GM18907 (cell line): ENCODE results near the gene TMX1.

Experiments used
- ATAC-seq: cut with Tn5 transposase; IDR thresholded peaks from one replicate; pipeline ENCODE4 v1.9.1; 2021; ENCODE audit warnings: mild to moderate bottlenecking, moderate library complexity; ENCODE audit not compliant: unreplicated experiment

TMX1 gene

DNA sequence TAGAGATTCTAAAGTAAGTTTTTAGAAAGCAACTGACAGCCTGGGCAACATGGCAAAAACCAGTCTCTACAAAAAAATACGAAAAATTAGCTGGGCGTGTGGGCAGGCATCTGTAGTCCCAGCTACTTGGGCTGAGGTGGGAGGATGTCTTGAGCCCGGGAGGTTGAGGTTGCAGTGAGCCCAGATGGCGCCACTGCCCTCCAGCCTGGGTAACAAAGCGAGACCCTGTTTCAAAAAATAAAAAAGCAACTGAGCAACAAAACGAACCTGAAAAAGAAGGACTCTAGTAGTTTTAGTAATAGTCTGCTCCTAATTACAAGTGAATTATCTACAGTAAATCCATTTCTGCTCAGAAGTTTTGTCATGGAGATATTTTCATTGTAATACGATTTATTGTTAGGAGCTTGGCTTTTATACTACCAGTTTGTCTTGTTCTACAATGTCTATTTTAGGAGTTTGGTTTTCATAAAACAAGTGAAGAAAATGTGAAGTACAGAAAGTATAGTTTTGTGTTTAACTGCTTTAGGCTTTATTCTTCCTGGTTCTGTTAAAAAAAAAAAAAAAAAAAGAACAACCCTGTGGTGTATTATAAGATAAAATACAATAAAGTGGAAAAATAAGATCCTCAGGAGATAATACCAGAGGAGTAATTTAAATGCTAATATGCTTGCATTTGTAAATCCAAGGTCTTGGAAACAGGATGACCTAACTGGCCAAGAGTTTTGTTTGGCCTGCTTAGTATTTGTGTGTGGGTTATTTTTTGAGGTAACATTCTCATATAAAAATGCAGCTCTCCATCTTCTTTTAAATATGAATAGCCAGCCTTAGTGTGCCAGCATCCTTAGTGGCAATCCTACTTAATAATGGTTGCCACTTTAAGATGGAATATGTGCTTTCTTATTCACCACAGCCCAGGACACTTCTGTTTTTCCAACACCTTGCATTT is 2.8 kb downstream of the TMX1 start:
- ATAC-seq = no peak

DNA sequence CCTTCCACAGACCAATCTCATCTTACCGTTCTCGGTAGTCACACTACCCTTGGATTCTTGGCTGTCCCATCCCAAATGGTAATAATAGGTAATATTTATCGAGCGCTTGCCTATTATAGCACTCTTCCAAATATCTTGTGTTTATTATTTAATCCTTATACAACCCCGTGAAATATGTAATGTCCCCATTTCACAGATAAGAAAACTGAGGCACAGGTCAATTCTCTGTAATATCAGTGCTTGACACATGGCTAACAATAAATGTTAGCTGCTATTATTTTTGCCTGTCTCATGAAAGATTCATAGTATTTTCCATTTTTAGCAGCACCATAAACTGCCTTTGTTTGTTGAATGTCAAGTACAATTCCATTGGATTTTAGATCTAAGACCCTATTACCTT is 4.5 kb downstream of the TMX1 start:
- ATAC-seq = no peak

DNA sequence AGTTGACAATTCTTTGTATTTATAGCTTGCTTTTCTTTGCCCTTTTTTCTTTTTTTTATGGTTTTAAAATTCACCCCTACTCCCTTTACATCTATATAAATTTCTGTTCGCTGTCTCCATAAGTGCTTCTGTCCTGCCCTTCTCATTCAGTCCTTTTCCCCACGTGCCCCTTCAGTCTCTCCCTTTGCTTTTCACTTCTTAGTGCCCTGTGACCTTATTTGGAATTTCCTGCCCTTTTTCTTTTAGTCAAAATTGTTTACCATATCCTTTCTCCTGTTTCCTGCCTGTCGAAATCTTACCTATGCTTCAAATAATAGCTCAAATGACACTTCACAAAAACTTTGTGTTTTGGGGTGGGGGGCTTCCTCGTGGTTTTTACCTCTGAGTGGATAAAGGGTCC is 6.0 kb downstream of the TMX1 start:
- ATAC-seq = no peak

DNA sequence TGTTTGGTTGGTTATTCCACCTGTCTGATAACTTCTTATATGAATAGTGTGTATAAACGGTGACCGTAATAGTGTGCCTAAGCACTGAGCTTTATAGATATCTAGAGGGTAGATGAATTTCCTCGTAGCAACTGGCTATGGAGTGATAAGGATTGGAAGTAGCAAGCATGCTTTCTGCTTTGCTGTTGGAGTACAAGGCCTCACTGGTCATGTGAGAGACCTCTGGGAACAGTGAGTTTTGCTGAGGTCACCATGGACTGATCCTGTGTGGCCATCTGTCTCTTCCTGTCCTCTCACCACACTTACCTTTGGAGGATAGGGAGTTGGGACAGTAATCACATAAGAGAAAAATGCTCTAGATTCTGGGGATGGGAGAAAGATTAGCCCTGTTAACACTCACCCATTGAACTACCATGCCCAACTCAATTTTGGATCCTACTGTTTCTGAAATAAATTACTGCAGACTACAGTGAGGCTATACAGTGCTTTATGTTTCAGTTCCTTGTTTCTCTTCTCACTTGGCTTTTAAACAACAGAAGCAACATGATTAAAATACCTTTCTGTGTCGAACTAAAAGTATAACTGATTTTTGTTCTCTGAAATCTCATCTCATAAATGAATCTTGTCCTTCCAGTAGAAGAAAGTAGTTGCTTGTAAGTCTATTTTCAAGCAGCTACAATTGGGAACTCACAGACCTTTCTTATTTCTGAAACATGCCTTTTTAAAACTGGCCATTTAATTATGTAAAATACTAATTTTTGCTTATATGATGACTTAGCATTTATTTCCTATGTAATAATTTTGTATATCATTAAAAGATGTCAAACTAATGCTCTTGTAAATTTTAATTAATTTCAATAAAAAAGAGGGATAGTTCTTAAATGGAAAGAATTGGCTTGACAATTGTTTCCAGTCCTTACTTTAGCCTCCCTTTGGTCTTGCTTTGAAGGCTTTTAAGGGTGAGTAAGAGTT is 8.3 kb downstream of the TMX1 start:
- peak; percentile 67 for ATAC-seq

DNA sequence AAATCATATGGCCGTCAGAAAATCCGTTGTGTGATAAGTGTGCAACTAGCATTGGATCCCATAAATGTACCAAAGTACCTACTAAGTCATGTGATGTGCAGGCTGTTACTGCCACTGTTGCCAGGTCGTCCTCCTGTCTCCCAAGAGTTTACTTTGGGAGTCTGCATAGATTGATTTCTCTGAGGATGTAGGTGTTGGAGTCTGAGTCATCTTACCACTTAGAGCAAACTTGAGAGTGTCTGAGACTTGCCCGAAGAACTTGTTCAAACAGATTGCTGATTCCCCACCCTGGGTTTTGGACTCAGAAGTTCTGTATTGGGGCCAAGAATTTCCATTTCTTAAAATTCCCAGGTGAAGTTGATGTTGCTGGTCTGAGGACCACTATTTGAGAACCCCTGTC is 11.4 kb downstream of the TMX1 start:
- no peak for ATAC-seq

DNA sequence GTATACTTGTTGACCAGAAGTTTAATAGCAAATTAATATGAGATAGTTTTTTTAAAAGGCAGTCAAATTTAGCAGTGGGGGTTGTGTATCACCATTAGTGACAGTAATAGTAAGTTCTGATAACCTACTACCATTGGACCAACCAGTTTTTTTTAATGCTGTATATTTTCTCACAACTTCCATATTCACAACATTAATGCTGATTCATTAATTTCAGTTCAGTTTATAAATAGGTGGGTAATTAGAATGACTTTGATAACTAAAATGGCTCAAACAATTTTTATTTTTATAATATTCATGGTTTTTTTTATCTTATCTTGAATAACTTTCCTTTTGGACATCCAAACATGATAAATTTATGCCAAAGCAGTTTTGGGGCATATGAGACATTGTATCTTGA is 13.8 kb downstream of the TMX1 start:
- no peak for ATAC-seq

DNA sequence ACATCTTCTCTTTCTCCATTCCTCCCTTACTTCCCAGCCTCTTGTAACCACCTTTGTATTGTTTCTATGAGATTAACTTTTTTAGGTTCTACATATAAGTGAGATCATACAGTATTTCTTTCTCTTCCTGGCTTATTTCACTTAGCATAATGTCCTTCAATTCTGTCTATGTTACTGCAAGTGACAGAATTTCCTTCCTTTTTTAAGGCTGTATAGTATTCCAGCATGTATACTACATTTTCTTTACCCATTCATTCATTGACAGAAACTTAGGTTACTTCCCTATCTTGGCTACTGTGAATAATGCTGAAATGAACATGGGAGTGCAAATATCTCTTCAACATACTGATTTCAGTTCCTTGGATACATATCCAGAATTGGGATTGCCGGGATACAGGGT is 18.2 kb downstream of the TMX1 start:
- no peak for ATAC-seq

DNA sequence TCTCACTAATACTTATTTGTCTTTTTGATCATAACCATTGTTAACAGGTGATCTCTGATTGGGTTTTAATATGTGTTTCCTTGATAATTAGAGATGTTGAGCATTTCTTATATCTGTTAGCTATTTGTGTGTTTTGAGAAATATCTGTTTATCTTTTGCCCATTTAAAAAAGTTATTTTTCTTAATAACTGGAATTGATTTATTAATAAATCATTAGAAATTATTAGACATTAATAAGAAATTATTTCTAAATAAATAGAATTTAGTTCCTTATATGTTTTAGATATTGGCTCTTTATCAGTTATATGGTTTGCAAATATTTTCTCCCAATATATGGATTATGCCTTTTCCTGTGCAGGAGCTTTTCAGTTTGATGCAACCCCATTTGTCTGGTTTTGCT is 18.7 kb downstream of the TMX1 start:
- ATAC-seq = no peak

DNA sequence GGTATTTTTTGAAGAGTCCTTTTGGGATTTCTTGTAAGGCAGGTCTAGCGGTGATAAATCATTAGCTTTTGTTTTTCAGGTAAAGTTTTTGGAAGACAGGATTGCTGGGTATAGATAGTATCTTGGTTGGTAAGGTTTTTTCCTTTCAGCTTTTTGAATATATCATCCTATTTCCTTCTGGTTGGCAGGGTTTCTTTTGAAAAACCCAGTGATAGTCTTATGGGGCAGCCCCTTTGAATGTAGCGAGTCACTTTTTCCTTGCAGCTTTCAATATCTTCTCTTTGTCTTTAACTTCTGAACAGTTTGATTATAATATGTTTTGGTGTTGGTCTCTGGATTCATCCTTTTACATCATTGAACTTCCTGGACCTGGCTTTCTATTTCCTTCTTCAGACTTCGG is 20.2 kb downstream of the TMX1 start:
- no peak for ATAC-seq

DNA sequence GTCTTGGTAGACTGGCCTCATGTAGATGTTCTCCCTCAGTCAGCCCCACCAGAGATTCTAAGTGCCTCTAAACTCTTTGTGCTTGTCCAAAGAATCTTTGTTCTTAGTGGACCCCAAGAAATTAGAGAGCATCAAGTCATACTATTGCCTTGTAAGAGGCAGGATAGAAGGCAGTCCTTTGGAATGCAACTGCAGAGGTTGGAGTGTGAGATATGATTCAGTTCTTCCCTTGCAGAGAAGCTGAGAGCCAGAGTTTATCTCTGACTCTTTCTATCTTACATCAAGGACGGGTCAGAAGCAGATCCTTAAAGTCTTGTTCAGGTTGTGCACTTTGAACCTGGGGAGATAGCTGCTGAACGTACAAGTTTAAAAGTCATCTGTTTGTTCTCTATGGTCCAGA is 21.1 kb downstream of the TMX1 start:
- ATAC-seq = no peak

DNA sequence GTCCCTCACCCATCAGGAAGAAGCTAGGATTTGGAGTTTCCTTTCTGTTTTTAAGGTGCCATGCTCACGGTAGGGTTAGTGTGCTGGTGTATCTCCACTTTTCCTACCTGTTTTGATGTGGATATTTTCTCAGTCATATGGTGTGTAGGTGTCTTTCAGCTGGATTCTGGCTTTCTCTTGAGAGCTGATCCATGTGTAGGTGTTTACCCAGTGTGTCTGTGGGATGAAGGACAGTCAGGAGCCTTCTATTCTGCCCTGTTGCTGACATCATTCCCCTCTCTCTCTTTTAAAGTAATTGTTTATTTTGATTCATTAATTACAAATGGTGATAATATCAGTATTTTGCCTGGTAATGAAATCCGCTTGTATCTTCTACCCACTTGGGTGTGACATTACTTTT is 22.8 kb downstream of the TMX1 start:
- no peak for ATAC-seq

DNA sequence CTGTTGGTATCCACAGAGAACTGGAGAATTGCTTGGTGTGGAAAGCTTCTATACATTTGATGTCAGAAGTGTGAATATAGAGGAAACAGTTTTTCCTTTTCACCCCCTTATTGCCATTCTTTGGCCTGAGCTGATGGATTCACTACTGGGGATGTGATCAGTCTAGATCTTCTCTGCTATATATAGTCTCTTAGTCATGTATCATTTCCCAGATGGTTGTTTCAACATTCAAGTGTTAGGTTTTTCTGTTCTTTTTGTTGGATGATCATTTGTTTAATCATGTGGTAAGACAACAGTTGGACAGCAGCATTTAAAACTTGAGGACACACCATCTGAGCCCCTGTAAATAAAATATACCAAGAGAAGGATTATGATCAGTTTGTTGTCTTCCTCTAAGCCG is 29.6 kb downstream of the TMX1 start:
- no peak for ATAC-seq

DNA sequence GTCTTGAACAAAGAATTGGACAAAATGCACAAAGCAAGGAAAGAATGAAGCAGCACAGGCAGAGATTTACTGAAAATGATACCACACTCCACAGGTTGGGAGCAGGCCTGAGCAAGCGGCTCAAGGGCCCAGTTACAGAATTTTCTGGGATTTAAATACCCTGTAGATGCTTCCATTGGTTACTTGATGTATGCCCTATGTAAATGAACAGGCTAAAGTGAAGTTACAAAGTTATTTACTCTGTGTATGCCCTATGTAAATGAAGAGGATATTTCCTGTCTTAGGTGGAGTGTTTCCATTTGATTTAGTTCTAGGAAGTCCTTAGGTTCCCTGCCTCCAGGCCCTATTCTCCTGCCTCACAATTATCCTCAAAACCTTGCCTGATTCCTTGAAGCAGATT is 36.6 kb downstream of the TMX1 start:
- ATAC-seq = no peak

DNA sequence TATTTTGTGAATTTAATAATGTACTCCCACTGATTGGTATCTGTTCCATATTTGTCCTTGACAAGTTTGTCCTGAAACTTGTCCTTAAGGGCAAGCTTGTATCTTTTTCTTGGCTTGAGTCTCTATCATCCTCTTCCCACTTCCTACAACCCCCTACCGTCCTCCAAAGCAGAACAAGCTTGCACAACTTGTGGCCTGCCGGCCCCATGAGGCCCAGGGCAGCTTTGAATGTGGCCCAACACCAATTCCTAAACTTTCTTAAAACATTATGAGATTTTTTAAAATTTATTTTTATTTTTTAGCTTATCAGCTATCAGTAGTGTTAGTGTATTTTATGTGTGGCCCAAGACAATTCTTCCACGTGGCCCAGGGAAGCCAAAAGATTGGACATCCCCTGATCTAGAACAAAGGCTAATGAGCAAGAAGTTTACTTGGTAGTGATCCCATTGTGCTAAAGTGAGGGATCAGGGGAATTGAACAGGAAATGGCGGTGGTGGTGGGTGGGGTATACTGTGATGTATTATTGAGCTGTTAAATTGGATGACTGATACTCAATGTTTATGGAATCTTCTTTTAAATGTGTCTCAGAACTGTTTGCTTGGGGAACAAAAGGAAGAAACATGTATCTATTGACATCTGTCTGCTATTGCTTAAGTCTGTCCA is 37.8 kb downstream of the TMX1 start:
- ATAC-seq = no peak

DNA sequence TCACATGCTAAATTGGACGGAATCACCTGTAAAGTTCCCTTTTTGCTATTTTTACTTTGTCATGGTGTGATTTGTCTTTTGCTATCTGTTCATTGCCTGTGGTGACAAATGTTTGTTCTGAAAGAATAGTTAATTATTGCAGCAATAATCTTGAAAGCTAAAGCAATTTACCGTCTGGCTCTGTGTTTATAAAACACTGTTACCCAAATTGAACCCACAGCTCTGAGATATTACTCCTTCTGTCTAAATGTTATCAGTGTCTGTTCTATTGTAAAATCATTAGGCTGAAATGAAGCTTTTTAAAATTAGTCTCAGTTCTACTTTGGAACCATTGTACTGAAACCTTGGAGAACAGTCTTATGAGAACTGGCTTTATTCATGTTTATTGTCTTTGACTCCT is 42.5 kb downstream of the TMX1 start:
- ATAC-seq = no peak

DNA sequence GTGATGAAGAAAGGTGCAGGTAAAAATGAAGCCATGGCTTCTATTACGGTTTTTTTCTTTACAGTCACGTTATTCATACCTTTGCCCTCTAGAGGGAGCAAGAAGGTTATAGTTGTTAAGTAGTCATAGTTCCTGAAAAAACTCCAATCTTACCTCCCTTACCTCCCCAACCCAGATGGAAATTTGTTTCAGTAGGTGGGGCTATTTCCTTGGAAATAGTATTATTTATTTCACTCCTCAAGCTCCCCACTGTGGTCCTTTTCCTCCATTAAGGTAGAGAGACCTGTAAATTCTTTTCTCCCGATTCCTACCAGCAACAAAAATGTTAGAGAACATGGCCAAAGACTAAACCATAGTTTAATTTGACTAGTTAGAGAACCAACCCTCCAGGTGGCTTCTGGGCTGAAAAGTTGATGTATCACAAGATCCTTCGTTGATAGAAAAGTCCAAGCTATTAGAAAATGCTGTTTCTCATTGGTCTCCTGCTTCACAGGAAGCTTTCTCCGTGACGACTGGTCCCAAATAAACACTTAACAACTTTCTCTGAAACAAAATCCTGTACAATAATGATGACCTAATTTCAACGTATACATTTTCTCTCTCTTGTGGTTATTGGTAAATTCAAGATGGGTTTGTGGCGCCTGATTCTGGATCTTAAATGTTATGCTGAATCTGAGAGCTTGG is 43.5 kb downstream of the TMX1 start:
- ATAC-seq = no peak

DNA sequence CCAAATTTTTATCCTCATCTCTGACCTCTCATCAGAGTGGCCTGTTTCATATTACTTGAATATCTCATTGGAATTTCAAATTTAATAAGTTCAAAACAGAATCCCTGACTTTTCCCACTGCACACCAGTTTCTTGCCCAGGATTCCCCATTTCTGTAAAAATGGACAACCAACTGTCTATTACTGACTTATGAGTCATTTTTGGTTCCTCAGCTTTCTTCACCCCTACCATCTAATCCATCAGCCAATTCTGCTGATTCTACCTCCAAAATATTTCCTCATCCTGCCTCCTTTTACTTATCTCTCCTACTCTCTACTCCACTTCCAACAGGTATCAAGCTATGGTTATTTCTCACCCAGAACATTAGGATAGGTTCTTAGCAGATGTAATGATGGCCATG is 44.2 kb downstream of the TMX1 start:
- no peak for ATAC-seq

DNA sequence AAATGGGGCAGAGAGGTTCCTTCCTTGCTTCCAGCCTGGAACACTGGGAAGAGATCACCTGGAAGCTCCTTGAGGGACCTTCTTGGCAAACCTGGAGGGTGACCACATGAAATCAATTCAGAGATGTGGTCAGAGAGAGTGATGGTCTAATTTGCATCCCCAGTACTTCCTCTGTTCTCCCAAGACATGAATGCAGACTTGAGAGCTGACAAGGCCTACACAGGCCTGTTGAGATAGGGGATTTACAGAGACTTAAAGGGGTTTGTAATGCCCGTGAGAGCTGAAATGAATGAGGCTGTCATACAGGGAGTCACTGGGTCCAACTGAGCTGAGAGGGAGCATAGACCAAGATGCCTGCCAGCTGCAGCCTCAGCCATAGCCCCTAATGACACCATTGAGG is 45.1 kb downstream of the TMX1 start:
- peak; percentile 80 for ATAC-seq

DNA sequence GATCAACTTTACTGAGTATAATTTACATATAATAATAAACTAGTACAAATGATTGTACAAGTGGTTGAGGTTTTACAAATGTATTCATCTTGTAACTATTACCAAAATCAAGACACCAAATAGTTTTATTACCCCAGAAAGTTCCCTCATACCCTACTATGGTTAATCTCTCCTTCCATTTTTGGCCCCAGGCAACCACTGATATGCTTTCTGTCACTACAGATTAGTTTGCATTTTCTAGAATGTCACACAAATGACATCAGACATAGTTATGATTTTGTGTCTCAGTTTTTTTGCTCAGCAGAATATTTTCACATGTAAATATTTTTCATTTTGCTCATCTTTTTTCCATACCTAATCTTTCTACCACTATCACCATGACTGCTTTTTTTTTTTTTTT is 49.1 kb downstream of the TMX1 start:
- ATAC-seq = no peak

DNA sequence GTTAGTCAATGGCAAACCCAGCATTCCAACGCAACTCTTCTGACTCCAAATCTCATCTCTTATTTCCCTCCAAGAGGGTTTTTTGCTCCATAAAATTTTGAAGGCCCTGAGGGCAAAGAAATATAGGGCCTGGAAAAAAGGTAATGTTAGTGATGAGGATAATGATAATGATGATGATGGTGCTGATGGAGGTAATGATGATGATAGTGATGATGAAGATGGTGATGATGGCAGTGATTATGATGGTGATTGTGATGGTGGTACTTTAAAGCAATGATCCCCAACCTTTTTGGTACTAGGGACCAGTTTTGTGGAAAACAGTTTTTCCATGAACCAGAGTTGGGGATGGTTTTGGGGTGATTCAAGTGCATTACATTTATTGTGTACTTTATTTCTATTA is 50.1 kb downstream of the TMX1 start:
- ATAC-seq = no peak

DNA sequence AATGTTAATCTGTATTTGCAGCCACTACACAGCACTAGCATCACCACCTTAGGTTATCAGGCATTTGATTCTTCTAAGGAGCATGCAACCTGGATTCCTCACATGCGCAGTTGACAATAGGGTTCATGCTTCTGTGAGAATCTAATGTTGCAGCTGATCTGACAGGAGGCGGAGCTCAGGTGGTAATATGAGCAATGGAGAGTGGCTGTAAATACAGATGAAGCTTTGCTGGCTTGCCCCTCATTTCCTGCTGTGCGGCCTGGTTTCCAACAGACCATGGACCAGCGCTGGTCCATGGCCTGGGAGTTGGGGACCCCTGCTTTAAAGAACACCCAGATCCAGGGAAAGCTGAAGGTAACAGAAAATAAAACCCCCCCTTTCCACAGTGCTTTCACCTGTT is 51.0 kb downstream of the TMX1 start:
- no peak for ATAC-seq
